ENCODE data around the gene ATG16L1. TPM values are rescaled to one million over a fixed set of nuclear protein-coding genes. Genes with fewer than 3 reads are reported as not detected.

Gene ATG16L1
- total RNA-seq, 1 donor = 29.3 TPM

GRCh38 chr2:233217892-233218377 lies 33.5 kb upstream of the ATG16L1 start:
- Histone ChIP-seq H3K4me1 (ENCODE audit: insufficient read depth, low read length) (no peaks in the 10 kb centered on the region), H3K27me3 (ENCODE audit: insufficient read depth, low read length) (peaks cover 3% of the 10 kb centered on the region), H3K27ac (ENCODE audit: low read depth, low read length) (no peak overlapping the region), H2AFZ (ENCODE audit: low read length) (no peak overlapping the region), H4K20me1 (ENCODE audit: insufficient read depth, low read length) (no peaks in the 10 kb centered on the region), H3K9me3 (ENCODE audit: low read depth, low read length) (no peaks in the 10 kb centered on the region), H3K36me3 (ENCODE audit: insufficient read depth, low read length) (no peaks in the 10 kb centered on the region), H3K79me2 (ENCODE audit: insufficient read depth, low read length) (no peaks in the 10 kb centered on the region), H3K4me3 (ENCODE audit: insufficient read depth, low read length) (no peak overlapping the region), H3K4me2 (ENCODE audit: insufficient read depth, low read length) (no peak overlapping the region)
- TF ChIP-seq CTCF (IDR thresholded peaks at IDR 0.05; ENCODE audit: extremely low read depth, low read depth, low read length) = no peak
- DNase-seq (ENCODE audit: insufficient read length, low spot score, missing footprints) = no peak

GRCh38 chr2:233218836-233219235 lies 32.6 kb upstream of the ATG16L1 start:
- no peaks in the 10 kb centered on the region for H3K79me2 ChIP-seq (ENCODE audit: insufficient read depth, low read length)
- no peak for DNase-seq (ENCODE audit: insufficient read length, low spot score, missing footprints)
- no peak overlapping the region for H3K4me3 ChIP-seq (ENCODE audit: insufficient read depth, low read length)
- peaks cover 3% of the 10 kb centered on the region for H3K27me3 ChIP-seq (ENCODE audit: insufficient read depth, low read length)
- no peaks in the 10 kb centered on the region for H3K9me3 ChIP-seq (ENCODE audit: low read depth, low read length)
- H4K20me1 ChIP-seq (ENCODE audit: insufficient read depth, low read length) = no peaks in the 10 kb centered on the region
- no peak overlapping the region for H3K27ac ChIP-seq (ENCODE audit: low read depth, low read length)
- no peak overlapping the region for H2AFZ ChIP-seq (ENCODE audit: low read length)
- no peak for TF ChIP-seq CTCF (IDR thresholded peaks at IDR 0.05; ENCODE audit: extremely low read depth, low read depth, low read length)
- no peaks in the 10 kb centered on the region for H3K36me3 ChIP-seq (ENCODE audit: insufficient read depth, low read length)
- H3K4me1 ChIP-seq (ENCODE audit: insufficient read depth, low read length) = no peaks in the 10 kb centered on the region
- no peak overlapping the region for H3K4me2 ChIP-seq (ENCODE audit: insufficient read depth, low read length)

- no peaks in the 10 kb centered on the region for H4K20me1 ChIP-seq (ENCODE audit: insufficient read depth, low read length)
- H2AFZ ChIP-seq (ENCODE audit: low read length) = no peak overlapping the region
- H3K79me2 ChIP-seq (ENCODE audit: insufficient read depth, low read length) = no peaks in the 10 kb centered on the region
- H3K27me3 ChIP-seq (ENCODE audit: insufficient read depth, low read length) = peaks cover 6% of the 10 kb centered on the region
- no peak for TF ChIP-seq CTCF (IDR thresholded peaks at IDR 0.05; ENCODE audit: extremely low read depth, low read depth, low read length)
- no peaks in the 10 kb centered on the region for H3K9me3 ChIP-seq (ENCODE audit: low read depth, low read length)
- H3K27ac ChIP-seq (ENCODE audit: low read depth, low read length) = no peak overlapping the region
- H3K4me3 ChIP-seq (ENCODE audit: insufficient read depth, low read length) = no peak overlapping the region
- no peak overlapping the region for H3K4me2 ChIP-seq (ENCODE audit: insufficient read depth, low read length)
- no peaks in the 10 kb centered on the region for H3K4me1 ChIP-seq (ENCODE audit: insufficient read depth, low read length)
- no peak for DNase-seq (ENCODE audit: insufficient read length, low spot score, missing footprints)
- H3K36me3 ChIP-seq (ENCODE audit: insufficient read depth, low read length) = no peaks in the 10 kb centered on the region
Measured at GRCh38 chr2:233219848-233220247, 31.6 kb upstream of the ATG16L1 start.

- no peaks in the 10 kb centered on the region for H4K20me1 ChIP-seq (ENCODE audit: insufficient read depth, low read length)
- peaks cover 6% of the 10 kb centered on the region for H3K27me3 ChIP-seq (ENCODE audit: insufficient read depth, low read length)
- H3K36me3 ChIP-seq (ENCODE audit: insufficient read depth, low read length) = no peaks in the 10 kb centered on the region
- no peak overlapping the region for H3K27ac ChIP-seq (ENCODE audit: low read depth, low read length)
- no peak for DNase-seq (ENCODE audit: insufficient read length, low spot score, missing footprints)
- H3K79me2 ChIP-seq (ENCODE audit: insufficient read depth, low read length) = no peaks in the 10 kb centered on the region
- no peak for TF ChIP-seq CTCF (IDR thresholded peaks at IDR 0.05; ENCODE audit: extremely low read depth, low read depth, low read length)
- no peaks in the 10 kb centered on the region for H3K4me1 ChIP-seq (ENCODE audit: insufficient read depth, low read length)
- no peaks in the 10 kb centered on the region for H3K9me3 ChIP-seq (ENCODE audit: low read depth, low read length)
- H2AFZ ChIP-seq (ENCODE audit: low read length) = no peak overlapping the region
- H3K4me2 ChIP-seq (ENCODE audit: insufficient read depth, low read length) = no peak overlapping the region
- H3K4me3 ChIP-seq (ENCODE audit: insufficient read depth, low read length) = no peak overlapping the region
Measured at GRCh38 chr2:233221378-233222063, 30.0 kb upstream of the ATG16L1 start.

All from osteoblast (primary cell).